Erythroblast (primary cell): ENCODE data around the gene NOL3.

ENCODE experiments used
- GATA1 ChIP-seq: IDR thresholded peaks from 2 replicates; pipeline ENCODE4 v1.6.1; 2011; ENCODE audit warnings: low read depth, mild to moderate bottlenecking, control low read depth, low read length, moderate library complexity
- POLR2A ChIP-seq: IDR thresholded peaks from 2 replicates; pipeline ENCODE4 v1.6.1; 2011; ENCODE audit warnings: mild to moderate bottlenecking, low read length

GRCh38 chr16:67148656-67149275, 21.6 kb upstream of the NOL3 start:
- TF ChIP-seq POLR2A (no peak), GATA1 (no peak)
